ENCODE results near the gene BCL3.

GRCh38 chr19:44807162-44807561 lies 58.7 kb downstream of the BCL3 start:
- no peak for TF ChIP-seq POLR2A (IDR thresholded peaks at IDR 0.05; ENCODE audit: low read length)
- no peak for TF ChIP-seq GATA1 (IDR thresholded peaks at IDR 0.05; ENCODE audit: low read depth, low read length)

All from erythroblast (primary cell).